NCI-H2196 treated with DMSO at 0.1 percent for 48 hours (cell line): Measurements from ENCODE around the gene LMO2.
"Not testable (repeated sequence)": the region's sequence is repeated elsewhere in the genome, so short reads cannot be mapped to it uniquely, and the experiment has no call there.

ENCODE experiments used
- DNase-seq: peaks from one replicate; lab custom pipeline; 2025; ENCODE audit not compliant: unreplicated experiment; lab: John Stamatoyannopoulos, UW

LMO2 gene

GRCh38 chr11:33828604-33829429, 63.1 kb downstream of the LMO2 start:
- no peak for DNase-seq

DNA sequence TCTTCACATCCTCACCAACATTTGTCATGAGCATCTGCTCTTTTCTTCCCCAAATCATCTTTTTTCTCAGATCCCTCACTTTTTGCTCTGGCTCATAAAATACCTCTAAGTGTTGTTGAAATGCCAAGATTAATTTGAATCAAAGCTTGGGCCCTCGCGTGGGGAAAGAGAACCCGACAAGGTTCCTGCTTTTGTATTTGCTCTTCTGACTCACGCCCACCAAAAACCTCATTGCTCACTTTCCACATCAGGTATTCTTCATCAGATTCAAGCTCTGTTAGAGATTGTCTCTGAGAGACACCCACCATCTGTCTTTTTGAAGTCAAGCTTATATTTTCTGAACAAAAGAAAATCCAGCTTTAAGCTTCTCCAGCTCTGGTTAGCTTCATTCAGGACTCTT, 64.7 kb downstream of the LMO2 start:
- no peak for DNase-seq

DNA sequence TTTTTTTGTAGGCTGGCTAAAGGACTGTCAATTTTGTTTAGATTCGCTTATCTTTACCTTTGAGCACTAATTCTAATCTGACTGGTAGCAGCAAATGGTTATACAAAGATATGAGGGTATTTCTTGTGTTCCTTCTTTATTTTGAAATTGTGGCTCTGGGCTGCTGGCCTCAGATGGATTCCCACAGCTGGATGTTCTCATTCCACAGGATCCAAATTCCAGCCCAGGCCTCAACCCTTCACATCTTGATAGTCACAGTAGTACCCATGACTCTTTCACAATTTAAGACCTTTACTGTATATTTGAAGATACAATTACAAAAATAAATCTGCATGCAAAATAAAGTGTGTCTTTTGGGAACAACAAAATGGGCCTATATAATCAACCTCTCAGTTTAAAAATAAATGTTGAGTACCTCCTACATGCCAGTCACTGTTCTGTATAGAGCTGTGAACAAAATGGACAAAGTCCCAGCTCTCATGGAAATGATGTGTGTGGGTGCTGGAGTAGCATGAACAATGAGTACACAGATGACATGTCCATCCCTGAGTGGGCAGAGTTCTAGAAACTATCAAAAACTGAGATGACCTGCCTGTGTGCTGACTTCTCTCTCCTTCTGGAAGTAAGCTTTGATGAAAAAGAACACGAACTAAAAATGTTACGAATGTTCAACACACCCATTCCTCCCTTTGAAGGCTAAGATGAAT, 65.9 kb downstream of the LMO2 start:
- DNase-seq = no peak

DNA sequence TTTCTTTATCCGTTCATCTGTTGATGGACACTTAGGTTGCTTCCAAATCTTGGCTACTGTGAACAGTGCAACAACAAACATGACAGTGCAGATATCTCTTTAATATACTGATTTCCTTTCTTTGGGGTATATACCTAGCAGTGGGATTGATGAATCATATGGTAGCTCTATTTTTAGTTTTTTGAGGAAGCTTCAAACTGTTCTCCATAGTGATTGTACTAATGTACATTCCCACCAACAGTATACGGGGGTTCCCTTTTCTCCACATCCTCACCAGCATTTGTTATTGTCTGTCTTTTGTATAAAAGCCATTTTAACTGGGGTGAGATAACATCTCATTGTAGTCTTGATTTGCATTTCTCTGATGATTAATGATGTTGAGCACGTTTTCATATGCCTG, 68.9 kb downstream of the LMO2 start:
- not testable (repeated sequence) for DNase-seq

- DNase-seq = no peak
Measured at GRCh38 chr11:33819278-33820035, 72.4 kb downstream of the LMO2 start.
